HepG2 (cell line): ENCODE measurements around the gene CYP2W1. TPM values are rescaled to one million over a fixed set of nuclear protein-coding genes. Genes with fewer than 3 reads are reported as not detected.

Source experiments
- ATAC-seq: fragments of 200-7000 bp; cut with Tn5 transposase; 3 replicates; pipeline ENCODE4 v1.9.1; 2020; ENCODE audit warnings: mild to moderate bottlenecking, moderate library complexity
- BruUV-seq: library from RNA; stranded (reverse); fragments of 400-500 nt; replicated peaks from 2 replicates; lab custom pipeline; 2021; lab: Mats Ljungman, UMichigan
- CTCF ChIA-PET: fragments of 300-600 bp; formaldehyde crosslinking; extraction: SDS; loops from one replicate; lab custom pipeline; 2021; ENCODE audit warnings: low total read pairs, inconsistent platforms, low intra/inter-chr PET ratio; lab: Yijun Ruan, JAX
- POLR2A ChIA-PET: fragments of 350-600 bp; sonication (Branson Sonifier 250); formaldehyde crosslinking; loops from one replicate; lab custom pipeline; 2020; ENCODE audit warnings: antibody characterized with exemption, inconsistent platforms; lab: Yijun Ruan, JAX
- DNase-seq: peaks from one replicate; pipeline ENCODE4 v3.0.0-alpha.2; 2015; ENCODE audit warnings: low spot score
- FAIRE-seq: peaks from 3 replicates; lab custom pipeline; 2011; peaks lifted over from hg19 to GRCh38; lab: Jason Lieb, UNC
- H2AFZ ChIP-seq: one replicate; pipeline ENCODE4 v1.6.1; 2011; ENCODE audit warnings: low read length, inconsistent platforms
- H3K27ac ChIP-seq: fragments of 300-600 bp; 3 replicates; pipeline ENCODE4 v1.8.0; 2011; ENCODE audit warnings: mixed run types, mild to moderate bottlenecking, mixed read lengths, low read length, inconsistent platforms; ENCODE audit not compliant: insufficient read depth; ENCODE audit errors: extremely low read length
- H3K27me3 ChIP-seq, 2 experiments: fragments of 200-600 bp in 1 of 2; 2 replicates in 1 of 2; 3 replicates in 1 of 2; pipeline versions ENCODE4 v1.6.0 to v1.8.0; 2011; ENCODE audit warnings: low read length in 2 of 2, mild to moderate bottlenecking in 2 of 2, moderate library complexity in 2 of 2, inconsistent platforms in 1 of 2; ENCODE audit not compliant: insufficient read depth in 2 of 2, control insufficient read depth in 1 of 2
- H3K36me3 ChIP-seq, 2 experiments: fragments of 200-600 bp in 1 of 2; replicated peaks in 1 of 2; 2 replicates in 1 of 2; 3 replicates in 1 of 2; pipeline versions ENCODE4 v1.5.1 to v1.8.0; 2011; ENCODE audit warnings: low read length in 2 of 2, inconsistent platforms in 1 of 2; ENCODE audit not compliant: insufficient read depth in 2 of 2, control insufficient read depth in 1 of 2
- H3K4me1 ChIP-seq: 2 replicates; pipeline ENCODE4 v1.5.1; 2012; ENCODE audit warnings: low read length, inconsistent platforms; ENCODE audit not compliant: insufficient read depth
- H3K4me2 ChIP-seq: 2 replicates; pipeline ENCODE4 v1.6.0; 2011; ENCODE audit warnings: low read depth, low read length, inconsistent platforms
- H3K4me3 ChIP-seq, 3 experiments: fragments of 200-600 bp in 1 of 3; sonication (generic), shearing (Covaris generic) in 1 of 3; replicated peaks in 1 of 3; 2 replicates each; pipeline ENCODE4 v1.5.1; 2011 to 2016; ENCODE audit warnings: low read length in 3 of 3, inconsistent platforms in 2 of 3, low read depth in 2 of 3, mild to moderate bottlenecking in 2 of 3, control low read depth in 1 of 3, mixed read lengths in 1 of 3; ENCODE audit not compliant: insufficient read depth in 1 of 3
- H3K79me2 ChIP-seq: one replicate; pipeline ENCODE4 v1.6.1; 2011; ENCODE audit warnings: low read length, inconsistent platforms; ENCODE audit not compliant: insufficient read depth
- H3K9ac ChIP-seq: 2 replicates; pipeline ENCODE4 v1.6.0; 2011; ENCODE audit warnings: mild to moderate bottlenecking, low read depth, low read length, inconsistent platforms; ENCODE audit not compliant: insufficient read depth
- H3K9me3 ChIP-seq: 2 replicates; pipeline ENCODE4 v1.5.1; 2012; ENCODE audit warnings: mild to moderate bottlenecking, low read length
- H4K20me1 ChIP-seq: 2 replicates; pipeline ENCODE4 v1.6.0; 2011; ENCODE audit warnings: inconsistent platforms, mild to moderate bottlenecking, low read length, moderate library complexity; ENCODE audit not compliant: insufficient read depth
- CENPT ChIP-seq: sonication (generic); formaldehyde crosslinking; IDR thresholded peaks from 2 replicates; pipeline ENCODE4 v1.8.0; 2022; ENCODE audit warnings: low read depth, mild to moderate bottlenecking, moderate library complexity, missing genetic modification reagents
- DMTF1 ChIP-seq: sonication (generic); formaldehyde crosslinking; IDR thresholded peaks from 2 replicates; pipeline ENCODE4 v1.4.0; 2020; ENCODE audit warnings: mild to moderate bottlenecking, missing genetic modification reagents
- ETV5 ChIP-seq: IDR thresholded peaks from 2 replicates; pipeline ENCODE4 v1.6.1; 2018; ENCODE audit warnings: missing biosample characterization, missing genetic modification reagents, inconsistent platforms, borderline replicate concordance
- GATA4 ChIP-seq: sonication (generic); IDR thresholded peaks from 2 replicates; pipeline ENCODE4 v1.6.1; 2016; ENCODE audit warnings: antibody characterized with exemption, low read depth, borderline replicate concordance
- NR0B2 ChIP-seq: sonication (generic); formaldehyde crosslinking; IDR thresholded peaks from 2 replicates; pipeline ENCODE4 v1.4.0; 2020; ENCODE audit warnings: mild to moderate bottlenecking, missing genetic modification reagents
- PBX3 ChIP-seq: sonication (generic); formaldehyde crosslinking; IDR thresholded peaks from 2 replicates; pipeline ENCODE4 v1.8.1; 2023; ENCODE audit warnings: missing genetic modification reagents, inconsistent platforms, borderline replicate concordance
- SP2 ChIP-seq: sonication (generic); formaldehyde crosslinking; IDR thresholded peaks from 2 replicates; pipeline ENCODE4 v1.5.1; 2020; ENCODE audit warnings: mild to moderate bottlenecking, missing genetic modification reagents
- SRSF1 ChIP-seq: fragments of 200-400 bp; formaldehyde crosslinking; optimal IDR thresholded peaks from 2 replicates; pipeline ENCODE3; 2017; ENCODE audit warnings: mild to moderate bottlenecking, low read depth, low read length, moderate library complexity
- ZNF503 ChIP-seq: sonication (generic); formaldehyde crosslinking; IDR thresholded peaks from 2 replicates; pipeline ENCODE4 v1.4.0; 2020; ENCODE audit warnings: missing genetic modification reagents
- ZNF530 ChIP-seq: sonication (generic); formaldehyde crosslinking; IDR thresholded peaks from 2 replicates; pipeline ENCODE4 v1.5.0; 2020; ENCODE audit warnings: low read depth, mild to moderate bottlenecking, missing genetic modification reagents
- ZNF629 ChIP-seq: sonication (generic); formaldehyde crosslinking; conservative IDR thresholded peaks from 2 replicates; pipeline ENCODE4 v1.5.0; 2020; ENCODE audit warnings: missing genetic modification reagents
- ZNF75D ChIP-seq: sonication (generic); formaldehyde crosslinking; IDR thresholded peaks from 2 replicates; pipeline ENCODE4 v1.8.1; 2023; ENCODE audit warnings: missing genetic modification reagents, mild to moderate bottlenecking, borderline replicate concordance
- WGBS: methylation state at CpG from one replicate; pipeline ENCODE4 v1.1.6; 2017; ENCODE audit warnings: low lambda C conversion rate; 5-methylcytosine and 5-hydroxymethylcytosine counted together
- in situ Hi-C: cut with HindIII; loops from 2 replicates; pipeline ENCODE4 v1.10.0; 2017; ENCODE audit warnings: low pct_unique_long_range_greater_than_20kb; ENCODE audit not compliant: extremely low pct_ligation_motif_present
- intact Hi-C: fragments of 100-400 bp; cut with micrococcal nuclease; formaldehyde crosslinking; loops from one replicate; pipeline ENCODE4 v1.10.0; 2022; ENCODE audit not compliant: unreplicated experiment
- polyA plus RNA-seq, 8 experiments: library from polyadenylated mRNA; depleted of rRNA in 3 of 8; stranded (reverse) in 7 of 8; unstranded in 1 of 8; fragments of >200 nt; fragmentation: Illumina TruSeq in 4 of 8; extraction: Trizol in 4 of 8; gene quantifications; 2 replicates each; pipeline versions ENCODE4 v1.2.1 to v1.2.3, GENCODE V29; 2011 to 2016; ENCODE audit warnings: low read depth in 4 of 8, missing spikeins in 1 of 8, mixed read lengths in 1 of 8; ENCODE audit not compliant: insufficient read depth in 1 of 8
- total RNA-seq, 5 experiments: library from RNA; depleted of rRNA; stranded (reverse); fragments of >200 nt; fragmentation: Illumina TruSeq; extraction: Trizol; gene quantifications; 2 replicates each; pipeline ENCODE4 v1.2.3, GENCODE V29; 2016; ENCODE audit warnings: low read depth in 1 of 5

Gene CYP2W1
- total and polyA plus RNA-seq, 2 of the 13 experiments (the other 11 are each of a cell fraction or from before 2014, with no cell fraction given): 19.5 to 31.7 TPM

- no peaks in the 10 kb centered on the region for H3K79me2 ChIP-seq
- ChIA-PET CTCF (no interaction called here), POLR2A (no interaction called here)
- H3K4me1 ChIP-seq: peaks cover 9% of the 10 kb centered on the region
- H3K36me3 ChIP-seq: no peaks in the 10 kb centered on the region
- H3K9me3 ChIP-seq: no peaks in the 10 kb centered on the region
- no peaks in the 10 kb centered on the region for H3K27me3 ChIP-seq
- in situ Hi-C loops (no loop called here), intact Hi-C loops (no loop called here)
- BruUV-seq: no TSS peak
- WGBS: 96% methylated on average over 16 of the region's 27 CpGs
- no peak overlapping the region for H3K9ac ChIP-seq
- H3K4me3 ChIP-seq: no peak overlapping the region
- TF ChIP-seq CENPT (CRISPR knock-in tag) (no peak), GATA4 (no peak), ZNF629 (CRISPR knock-in tag) (peak; percentile 35; the same call in 1 of the 2 replicates)
- ATAC-seq (no peak; the same call in 2 of the 3 replicates), DNase-seq (no peak), FAIRE-seq (no peak)
- H4K20me1 ChIP-seq: no peaks in the 10 kb centered on the region
- no peak overlapping the region for H2AFZ ChIP-seq
- no peak overlapping the region for H3K4me2 ChIP-seq
- no peak overlapping the region for H3K27ac ChIP-seq
These were observed 44.3 kb upstream of the CYP2W1 start for GRCh38 chr7:938546-939185.

- POLR2A ChIA-PET: no interaction called here
- CTCF ChIA-PET: no interaction called here
- no peak for TF ChIP-seq NR0B2 (CRISPR knock-in tag)
- TF ChIP-seq ZNF503: no peak
- TF ChIP-seq ETV5 (CRISPR knock-in tag): no peak
- TF ChIP-seq DMTF1: no peak
- TF ChIP-seq PBX3 (CRISPR knock-in tag): no peak
- no peak for TF ChIP-seq ZNF530 (CRISPR knock-in tag)
- no peak for TF ChIP-seq SRSF1
- TF ChIP-seq SP2: no peak
- no peak for TF ChIP-seq ZNF75D (CRISPR knock-in tag)
These were observed 43.1 kb upstream of the CYP2W1 start for GRCh38 chr7:939843-940242.

More at GRCh38 chr7:939843-940242, 43.1 kb upstream of the CYP2W1 start:
- in situ Hi-C loops (no loop called here), intact Hi-C loops (no loop called here)
- no peaks in the 10 kb centered on the region for H3K79me2 ChIP-seq
- no peaks in the 10 kb centered on the region for H3K36me3 ChIP-seq
- H3K4me2 ChIP-seq: no peak overlapping the region
- no peaks in the 10 kb centered on the region for H3K27me3 ChIP-seq
- no peak overlapping the region for H3K4me3 ChIP-seq
- H4K20me1 ChIP-seq: no peaks in the 10 kb centered on the region
- ATAC-seq (no peak), FAIRE-seq (no peak), DNase-seq (no peak)
- peaks cover 9% of the 10 kb centered on the region for H3K4me1 ChIP-seq
- H2AFZ ChIP-seq: no peak overlapping the region
- H3K27ac ChIP-seq: no peak overlapping the region
- no TSS peak for BruUV-seq
- H3K9me3 ChIP-seq: no peaks in the 10 kb centered on the region
- WGBS: 94% methylated on average over 2 of the region's 4 CpGs
- H3K9ac ChIP-seq: no peak overlapping the region
